Stimulated activated CD4-positive, alpha-beta T cell treated with anti-CD3 and anti-CD28 coated beads, Interleukin-15, amount 100 ng/mL, for 24 hours (primary cell): ENCODE data around the gene AKAP10.

Source experiments
- DNase-seq: peaks from one replicate; pipeline ENCODE4 v3.0.0-alpha.2; 2020

The AKAP10 gene

DNA sequence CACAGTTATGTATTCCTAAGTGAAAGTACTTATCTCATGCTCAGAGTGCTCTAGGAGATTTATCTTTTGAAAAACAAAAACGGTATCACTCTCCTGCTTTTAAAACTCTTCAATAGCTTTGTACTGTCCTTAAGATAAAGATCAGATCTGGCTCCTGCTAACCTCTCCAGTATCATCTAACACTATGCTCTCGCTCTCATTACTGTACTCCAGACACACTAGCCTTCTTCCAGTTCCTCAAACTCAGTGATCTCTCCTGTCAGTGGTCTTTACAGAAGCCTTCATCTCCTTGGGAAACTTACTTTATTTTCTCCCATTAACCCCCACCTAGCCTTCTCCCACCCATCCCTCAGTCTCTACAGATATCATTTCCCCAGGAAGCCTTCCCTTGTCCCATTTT lies 120.0 kb downstream of the AKAP10 start:
- no peak for DNase-seq
